Measurements from ENCODE around the gene GUK1.

- no peak for TF ChIP-seq CTCF (conservative IDR thresholded peaks at IDR 0.05; ENCODE audit: low read depth, low read length)
- TF ChIP-seq SMC3 (IDR thresholded peaks at IDR 0.05; ENCODE audit: low read depth, low read length) = no peak
- TF ChIP-seq BHLHE40 (IDR thresholded peaks at IDR 0.05; ENCODE audit: low read depth, low read length) = no peak
- no peak for TF ChIP-seq POLR2A (IDR thresholded peaks at IDR 0.05; ENCODE audit: low read depth, low read length)
- TF ChIP-seq MXI1 (IDR thresholded peaks at IDR 0.05; ENCODE audit: borderline replicate concordance, low read depth, low read length) = no peak
- TF ChIP-seq CEBPB (IDR thresholded peaks at IDR 0.05; ENCODE audit: low read depth, low read length) = no peak
- TF ChIP-seq RFX5 (IDR thresholded peaks at IDR 0.05; ENCODE audit: low read depth, low read length) = no peak
- no peak for TF ChIP-seq RAD21 (IDR thresholded peaks at IDR 0.05; ENCODE audit: low read length)
- TF ChIP-seq NFE2L2 (IDR thresholded peaks at IDR 0.05; ENCODE audit: low read depth, low read length) = no peak
- no peak for TF ChIP-seq USF2 (IDR thresholded peaks at IDR 0.05; ENCODE audit: low read depth, low read length)
These were observed 24.7 kb downstream of the GUK1 start for GRCh38 chr1:228164561-228165371.
